Transverse colon (tissue), 4 donors: ENCODE data around the gene NCAPD3. TPM values are rescaled to one million over a fixed set of nuclear protein-coding genes. Genes with fewer than 3 reads are reported as not detected.

Experiments used
- DNase-seq: peaks from one replicate; pipeline ENCODE4 v3.0.0-alpha.2; 2019
- H3K27ac ChIP-seq, 4 donors: fragments of 200-600 bp; sonication (generic); 2 replicates each; pipeline ENCODE4 v1.5.1; 2016 to 2018; ENCODE audit warnings: inconsistent platforms in 4 of 4
- H3K27me3 ChIP-seq: fragments of 200-600 bp; sonication (generic); 2 replicates; pipeline ENCODE4 v1.5.1; 2017; ENCODE audit warnings: inconsistent platforms
- H3K36me3 ChIP-seq, 4 donors: fragments of 200-600 bp; sonication (generic); 2 replicates each; pipeline ENCODE4 v1.5.1; 2017 to 2019; ENCODE audit warnings: inconsistent platforms in 4 of 4
- H3K4me1 ChIP-seq, 4 donors: fragments of 200-600 bp; sonication (generic); 2 replicates each; pipeline ENCODE4 v1.5.1; 2017 to 2020; ENCODE audit warnings: inconsistent platforms in 4 of 4
- H3K4me3 ChIP-seq, 4 donors: fragments of 200-600 bp; sonication (generic); 1 replicate in 1 of 4; 2 replicates in 3 of 4; pipeline versions ENCODE4 v1.5.1 to v1.6.1; 2017 to 2019; ENCODE audit warnings: inconsistent platforms in 4 of 4
- H3K9me3 ChIP-seq, 2 donors: fragments of 200-600 bp; sonication (generic); 2 replicates each; pipeline ENCODE4 v1.5.1; 2017 to 2019; ENCODE audit warnings: inconsistent platforms in 2 of 2
- EP300 ChIP-seq: sonication (generic); formaldehyde crosslinking; IDR thresholded peaks from one replicate; pipeline ENCODE4 v1.6.1; 2017; ENCODE audit warnings: antibody characterized with exemption, low read depth
- POLR2A ChIP-seq: fragments of 450-650 bp; IDR thresholded peaks from one replicate; pipeline ENCODE4 v1.6.1; 2016; ENCODE audit warnings: antibody characterized with exemption, mild to moderate bottlenecking, moderate library complexity
- POLR2AphosphoS5 ChIP-seq, 3 donors: sonication (generic); formaldehyde crosslinking; IDR thresholded peaks; one replicate each; pipeline ENCODE4 v1.6.1; 2016; ENCODE audit warnings: antibody characterized with exemption in 3 of 3
- WGBS, 2 donors: methylation state at CpG; one replicate each; pipeline ENCODE4 v1.1.5; 2018; ENCODE audit warnings: low coverage in 1 of 2; 5-methylcytosine and 5-hydroxymethylcytosine counted together
- in situ Hi-C, 4 donors: fragments of 200-750 bp; cut with MboI; loops; one replicate each; pipeline versions ENCODE4 v1.15.0 to v1.15.1; 2017; ENCODE audit warnings: low sequenced_read_pairs in 3 of 4, low pct_ligation_motif_present in 1 of 4, low pct_unique_long_range_greater_than_20kb in 1 of 4
- intact Hi-C: fragments of 100-400 bp; cut with DNase I; formaldehyde crosslinking; loops from one replicate; pipeline ENCODE4 v1.15.1; 2023; ENCODE audit warnings: low total_unique reads
- total RNA-seq, 4 donors: library from RNA; depleted of rRNA; stranded (reverse); fragments of >200 nt; gene quantifications; one replicate each; pipeline ENCODE4 v1.1.0, GENCODE V29; 2016
- TF ChIP-seq, protein P1 (sequence below), 5 experiments: fragments of 200-600 bp in 3 of 5; fragments of 450-650 bp in 2 of 5; sonication (generic) in 3 of 5; IDR thresholded peaks; 1 replicate in 2 of 5; 2 replicates in 3 of 5; pipeline ENCODE4 v1.5.1; 2016 to 2017; ENCODE audit warnings: antibody characterized with exemption in 5 of 5, inconsistent platforms in 3 of 5, mild to moderate bottlenecking in 2 of 5, moderate library complexity in 1 of 5

Gene NCAPD3
- total RNA-seq, 4 donors from 2014 or later: 7.0 to 21.3 (median 13.8) TPM

- Histone ChIP-seq H3K27me3 (no peaks in the 10 kb centered on the region), H3K4me1 (no peaks in the 10 kb centered on the region), H3K27ac (no peak overlapping the region), H3K36me3 (peaks cover 0 to 11% (median 4%) of the 10 kb centered on the region in 4 donors), H3K4me3 (no peak overlapping the region), H3K9me3 (no peaks in the 10 kb centered on the region)
- in situ Hi-C loops (loop anchor here in 3 of 4 donors (5.0 to 25.0 kb wide), 3 partner anchors 92 to 209 kb away; no protein-coding TSS in a partner anchor), intact Hi-C loops (no loop called here)
- TF ChIP-seq POLR2A: no peak
- TF ChIP-seq EP300: no peak
- TF ChIP-seq, protein P1, sequence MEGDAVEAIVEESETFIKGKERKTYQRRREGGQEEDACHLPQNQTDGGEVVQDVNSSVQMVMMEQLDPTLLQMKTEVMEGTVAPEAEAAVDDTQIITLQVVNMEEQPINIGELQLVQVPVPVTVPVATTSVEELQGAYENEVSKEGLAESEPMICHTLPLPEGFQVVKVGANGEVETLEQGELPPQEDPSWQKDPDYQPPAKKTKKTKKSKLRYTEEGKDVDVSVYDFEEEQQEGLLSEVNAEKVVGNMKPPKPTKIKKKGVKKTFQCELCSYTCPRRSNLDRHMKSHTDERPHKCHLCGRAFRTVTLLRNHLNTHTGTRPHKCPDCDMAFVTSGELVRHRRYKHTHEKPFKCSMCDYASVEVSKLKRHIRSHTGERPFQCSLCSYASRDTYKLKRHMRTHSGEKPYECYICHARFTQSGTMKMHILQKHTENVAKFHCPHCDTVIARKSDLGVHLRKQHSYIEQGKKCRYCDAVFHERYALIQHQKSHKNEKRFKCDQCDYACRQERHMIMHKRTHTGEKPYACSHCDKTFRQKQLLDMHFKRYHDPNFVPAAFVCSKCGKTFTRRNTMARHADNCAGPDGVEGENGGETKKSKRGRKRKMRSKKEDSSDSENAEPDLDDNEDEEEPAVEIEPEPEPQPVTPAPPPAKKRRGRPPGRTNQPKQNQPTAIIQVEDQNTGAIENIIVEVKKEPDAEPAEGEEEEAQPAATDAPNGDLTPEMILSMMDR (IDR thresholded peaks at IDR 0.05): no peak
- TF ChIP-seq POLR2AphosphoS5 (IDR thresholded peaks at IDR 0.05): no peak
- no peak for DNase-seq
- WGBS, 2 donors: 95 to 100% methylated on average over 1 to 3 of the region's 3 CpGs
These were observed 77.2 kb downstream of the NCAPD3 start for GRCh38 chr11:134146598-134146997.

DNA sequence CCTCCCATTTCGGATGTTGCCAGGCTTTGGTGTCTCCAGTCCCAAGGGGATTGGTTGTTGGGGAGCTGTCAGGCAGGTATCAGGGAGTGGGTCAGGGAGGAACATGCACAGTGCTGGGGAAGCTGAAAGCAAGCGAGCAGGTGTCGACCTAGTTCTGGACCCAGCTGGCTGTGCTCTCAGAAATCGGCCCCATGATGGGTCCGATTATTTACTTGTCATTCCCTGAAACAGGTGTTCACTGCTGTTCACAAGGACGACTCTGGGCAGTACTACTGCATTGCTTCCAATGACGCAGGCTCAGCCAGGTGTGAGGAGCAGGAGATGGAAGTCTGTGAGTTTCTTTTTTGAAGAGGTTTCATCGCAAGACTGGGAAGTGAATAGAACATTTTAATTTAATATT lies 78.1 kb downstream of the NCAPD3 start:
- H3K36me3 ChIP-seq: peaks cover 0 to 9% (median 4%) of the 10 kb centered on the region in 4 donors
- intact Hi-C loops (no loop called here), in situ Hi-C loops (loop anchor here in 3 of 4 donors (5.0 to 25.0 kb wide), 3 partner anchors 91 to 208 kb away; no protein-coding TSS in a partner anchor)
- H3K27ac ChIP-seq: no peak overlapping the region
- no peak for DNase-seq
- H3K4me3 ChIP-seq: no peak overlapping the region
- no peaks in the 10 kb centered on the region for H3K9me3 ChIP-seq
- H3K4me1 ChIP-seq: no peaks in the 10 kb centered on the region
- no peaks in the 10 kb centered on the region for H3K27me3 ChIP-seq
- TF ChIP-seq, protein P1 (IDR thresholded peaks at IDR 0.05): no peak
- TF ChIP-seq POLR2A (no peak), POLR2AphosphoS5 (IDR thresholded peaks at IDR 0.05) (no peak), EP300 (no peak)
- 75 to 88% methylated on average over 1 to 8 of the region's 8 CpGs for WGBS, 2 donors

- intact Hi-C loops: no loop called here
- no peaks in the 10 kb centered on the region for H3K9me3 ChIP-seq
- no peak overlapping the region for H3K27ac ChIP-seq
- H3K27me3 ChIP-seq: no peaks in the 10 kb centered on the region
- DNase-seq: no peak
- no peaks in the 10 kb centered on the region for H3K4me1 ChIP-seq
- 75 to 85% methylated on average over 2 to 5 of the region's 5 CpGs for WGBS, 2 donors
- in situ Hi-C loops: loop anchor here in 3 of 4 donors (5.0 to 25.0 kb wide), 3 partner anchors 90 to 207 kb away; no protein-coding TSS in a partner anchor
- TF ChIP-seq POLR2A (no peak), POLR2AphosphoS5 (IDR thresholded peaks at IDR 0.05) (no peak), EP300 (no peak)
- TF ChIP-seq, protein P1 (IDR thresholded peaks at IDR 0.05): no peak
- H3K4me3 ChIP-seq: no peak overlapping the region
- H3K36me3 ChIP-seq: peaks cover 0 to 6% (median 2%) of the 10 kb centered on the region in 4 donors
These were observed 79.0 kb downstream of the NCAPD3 start for GRCh38 chr11:134144744-134145143.

DNA sequence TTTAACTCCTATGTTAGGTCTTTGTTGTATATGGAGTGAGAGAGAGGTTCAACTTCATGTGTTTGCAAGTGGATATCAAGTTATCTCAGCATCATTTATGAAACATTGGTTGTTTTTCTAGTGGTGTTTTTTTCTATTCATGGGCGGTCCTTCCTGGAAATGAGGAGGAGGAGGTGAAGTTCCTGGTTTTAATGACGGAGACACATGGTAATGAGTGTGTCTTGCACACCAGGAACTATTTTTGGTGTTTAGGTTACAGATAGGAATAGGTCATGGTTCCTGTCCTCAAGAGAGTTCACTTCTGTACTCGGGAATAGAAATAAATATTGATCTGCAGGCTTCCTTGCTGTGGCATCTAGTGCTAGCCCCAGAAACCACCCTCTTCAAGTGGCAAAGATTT lies 80.0 kb downstream of the NCAPD3 start:
- H3K4me1 ChIP-seq: peaks cover 0 to 6% (median 3%) of the 10 kb centered on the region in 4 donors
- no peak overlapping the region for H3K4me3 ChIP-seq
- in situ Hi-C loops: loop anchor here in 3 of 4 donors (10.0 to 25.0 kb wide), 2 partner anchors 89 to 206 kb away; no protein-coding TSS in a partner anchor
- no peak for DNase-seq
- H3K27ac ChIP-seq: no peak overlapping the region
- no peaks in the 10 kb centered on the region for H3K9me3 ChIP-seq
- H3K36me3 ChIP-seq: no peaks in the 10 kb centered on the region
- WGBS, 2 donors: 42 to 66% methylated on average over 2 to 3 of the region's 3 CpGs
- H3K27me3 ChIP-seq: no peaks in the 10 kb centered on the region
- TF ChIP-seq POLR2A (no peak), EP300 (no peak), POLR2AphosphoS5 (IDR thresholded peaks at IDR 0.05) (no peak)
- TF ChIP-seq, protein P1 (IDR thresholded peaks at IDR 0.05): no peak
- intact Hi-C loops: no loop called here
